HepG2 (cell line): Measurements from ENCODE around the gene PCIF1. TPM values are rescaled to one million over a fixed set of nuclear protein-coding genes. Genes with fewer than 3 reads are reported as not detected.

ENCODE experiments used
- CHD2 ChIP-seq: IDR thresholded peaks from 2 replicates; pipeline ENCODE4 v1.6.1; 2011; ENCODE audit warnings: low read depth, low read length, improper control_type of control experiment
- ELF3 ChIP-seq: IDR thresholded peaks from 2 replicates; pipeline ENCODE4 v1.6.1; 2016; ENCODE audit warnings: missing genetic modification reagents, missing compliant biosample characterization
- HOXA5 ChIP-seq: sonication (generic); formaldehyde crosslinking; IDR thresholded peaks from 2 replicates; pipeline ENCODE4 v1.4.0; 2020; ENCODE audit warnings: missing genetic modification reagents
- HOXD1 ChIP-seq: sonication (generic); formaldehyde crosslinking; IDR thresholded peaks from 2 replicates; pipeline ENCODE4 v1.5.0; 2020; ENCODE audit warnings: missing genetic modification reagents
- KLF9 ChIP-seq: IDR thresholded peaks from 2 replicates; pipeline ENCODE4 v1.6.1; 2016; ENCODE audit warnings: low read depth
- KMT2A ChIP-seq: sonication (generic); formaldehyde crosslinking; IDR thresholded peaks from 2 replicates; pipeline ENCODE4 v1.4.0; 2020; ENCODE audit warnings: missing genetic modification reagents
- MAFG ChIP-seq: sonication (generic); formaldehyde crosslinking; IDR thresholded peaks from 2 replicates; pipeline ENCODE4 v1.5.1; 2020; ENCODE audit warnings: mild to moderate bottlenecking, missing genetic modification reagents
- MBD4 ChIP-seq: IDR thresholded peaks from 2 replicates; pipeline ENCODE4 v1.6.1; 2012; ENCODE audit warnings: low read length, inconsistent platforms, borderline replicate concordance
- MIER2 ChIP-seq: IDR thresholded peaks from 2 replicates; pipeline ENCODE4 v1.6.1; 2016; ENCODE audit warnings: missing biosample characterization, missing genetic modification reagents
- MYNN ChIP-seq: sonication (generic); formaldehyde crosslinking; IDR thresholded peaks from 2 replicates; pipeline ENCODE4 v1.4.0; 2020; ENCODE audit warnings: mild to moderate bottlenecking, low read depth, missing genetic modification reagents
- NKX3-1 ChIP-seq: sonication (generic); formaldehyde crosslinking; IDR thresholded peaks from 2 replicates; pipeline ENCODE4 v1.5.0; 2020; ENCODE audit warnings: missing genetic modification reagents
- SMYD3 ChIP-seq: sonication (generic); formaldehyde crosslinking; IDR thresholded peaks from 2 replicates; pipeline ENCODE4 v1.8.1; 2023; ENCODE audit warnings: mild to moderate bottlenecking, missing genetic modification reagents
- ZKSCAN5 ChIP-seq: sonication (generic); formaldehyde crosslinking; IDR thresholded peaks from 2 replicates; pipeline ENCODE4 v1.5.1; 2020; ENCODE audit warnings: mild to moderate bottlenecking, missing genetic modification reagents
- ZNF17 ChIP-seq: sonication (generic); formaldehyde crosslinking; IDR thresholded peaks from 2 replicates; pipeline ENCODE4 v1.5.0; 2020; ENCODE audit warnings: mild to moderate bottlenecking, missing genetic modification reagents
- ZNF20 ChIP-seq: sonication (generic); formaldehyde crosslinking; IDR thresholded peaks from 2 replicates; pipeline ENCODE4 v1.4.0; 2020; ENCODE audit warnings: mild to moderate bottlenecking, moderate library complexity, missing genetic modification reagents
- ZNF225 ChIP-seq: sonication (generic); formaldehyde crosslinking; IDR thresholded peaks from 2 replicates; pipeline ENCODE4 v1.4.0; 2020; ENCODE audit warnings: mild to moderate bottlenecking, missing genetic modification reagents
- ZNF256 ChIP-seq: sonication (generic); formaldehyde crosslinking; conservative IDR thresholded peaks from 2 replicates; pipeline ENCODE4 v1.4.0; 2020; ENCODE audit warnings: missing genetic modification reagents
- ZNF333 ChIP-seq: sonication (generic); formaldehyde crosslinking; IDR thresholded peaks from 2 replicates; pipeline ENCODE4 v1.4.0; 2020; ENCODE audit warnings: mild to moderate bottlenecking, missing genetic modification reagents, borderline replicate concordance
- ZNF430 ChIP-seq: sonication (generic); formaldehyde crosslinking; IDR thresholded peaks from 2 replicates; pipeline ENCODE4 v1.9.0; 2021; ENCODE audit warnings: mild to moderate bottlenecking, missing genetic modification reagents
- ZNF432 ChIP-seq: sonication (generic); formaldehyde crosslinking; IDR thresholded peaks from 2 replicates; pipeline ENCODE4 v1.5.0; 2020; ENCODE audit warnings: missing genetic modification reagents, mild to moderate bottlenecking, borderline replicate concordance
- ZNF446 ChIP-seq: sonication (generic); formaldehyde crosslinking; IDR thresholded peaks from 2 replicates; pipeline ENCODE4 v1.5.0; 2020; ENCODE audit warnings: mild to moderate bottlenecking, missing genetic modification reagents
- ZNF672 ChIP-seq: sonication (generic); formaldehyde crosslinking; IDR thresholded peaks from 2 replicates; pipeline ENCODE4 v1.8.1; 2022; ENCODE audit warnings: missing genetic modification reagents
- ZSCAN22 ChIP-seq: sonication (generic); formaldehyde crosslinking; IDR thresholded peaks from 2 replicates; pipeline ENCODE4 v1.4.0; 2020; ENCODE audit warnings: mild to moderate bottlenecking, missing genetic modification reagents
- ZSCAN25 ChIP-seq: sonication (generic); formaldehyde crosslinking; IDR thresholded peaks from 2 replicates; pipeline ENCODE4 v1.8.0; 2022; ENCODE audit warnings: mild to moderate bottlenecking, missing genetic modification reagents
- polyA plus RNA-seq, 8 experiments: library from polyadenylated mRNA; depleted of rRNA in 3 of 8; stranded (reverse) in 7 of 8; unstranded in 1 of 8; fragments of >200 nt; fragmentation: Illumina TruSeq in 4 of 8; extraction: Trizol in 4 of 8; gene quantifications; 2 replicates each; pipeline versions ENCODE4 v1.2.1 to v1.2.3, GENCODE V29; 2011 to 2016; ENCODE audit warnings: low read depth in 4 of 8, missing spikeins in 1 of 8, mixed read lengths in 1 of 8; ENCODE audit not compliant: insufficient read depth in 1 of 8
- total RNA-seq, 5 experiments: library from RNA; depleted of rRNA; stranded (reverse); fragments of >200 nt; fragmentation: Illumina TruSeq; extraction: Trizol; gene quantifications; 2 replicates each; pipeline ENCODE4 v1.2.3, GENCODE V29; 2016; ENCODE audit warnings: low read depth in 1 of 5
- TF ChIP-seq, protein P1 (sequence below): sonication (generic); formaldehyde crosslinking; IDR thresholded peaks from 2 replicates; pipeline ENCODE4 v1.9.0; 2021; ENCODE audit warnings: missing genetic modification reagents, borderline replicate concordance
- TF ChIP-seq, protein P2 (sequence below): sonication (generic); formaldehyde crosslinking; IDR thresholded peaks from 2 replicates; pipeline ENCODE4 v1.5.1; 2020; ENCODE audit warnings: mild to moderate bottlenecking, moderate library complexity, missing genetic modification reagents
- TF ChIP-seq, protein P3 (sequence below): sonication (generic); formaldehyde crosslinking; IDR thresholded peaks from 2 replicates; pipeline ENCODE4 v1.5.0; 2020; ENCODE audit warnings: missing genetic modification reagents
- TF ChIP-seq, protein P4 (sequence below): sonication (generic); formaldehyde crosslinking; IDR thresholded peaks from 2 replicates; pipeline ENCODE4 v1.8.0; 2023; ENCODE audit warnings: mild to moderate bottlenecking, missing genetic modification reagents

PCIF1 gene
- total and polyA plus RNA-seq, 2 of the 13 experiments (the other 11 are each of a cell fraction or from before 2014, with no cell fraction given): 20.9 to 24.4 TPM

DNA sequence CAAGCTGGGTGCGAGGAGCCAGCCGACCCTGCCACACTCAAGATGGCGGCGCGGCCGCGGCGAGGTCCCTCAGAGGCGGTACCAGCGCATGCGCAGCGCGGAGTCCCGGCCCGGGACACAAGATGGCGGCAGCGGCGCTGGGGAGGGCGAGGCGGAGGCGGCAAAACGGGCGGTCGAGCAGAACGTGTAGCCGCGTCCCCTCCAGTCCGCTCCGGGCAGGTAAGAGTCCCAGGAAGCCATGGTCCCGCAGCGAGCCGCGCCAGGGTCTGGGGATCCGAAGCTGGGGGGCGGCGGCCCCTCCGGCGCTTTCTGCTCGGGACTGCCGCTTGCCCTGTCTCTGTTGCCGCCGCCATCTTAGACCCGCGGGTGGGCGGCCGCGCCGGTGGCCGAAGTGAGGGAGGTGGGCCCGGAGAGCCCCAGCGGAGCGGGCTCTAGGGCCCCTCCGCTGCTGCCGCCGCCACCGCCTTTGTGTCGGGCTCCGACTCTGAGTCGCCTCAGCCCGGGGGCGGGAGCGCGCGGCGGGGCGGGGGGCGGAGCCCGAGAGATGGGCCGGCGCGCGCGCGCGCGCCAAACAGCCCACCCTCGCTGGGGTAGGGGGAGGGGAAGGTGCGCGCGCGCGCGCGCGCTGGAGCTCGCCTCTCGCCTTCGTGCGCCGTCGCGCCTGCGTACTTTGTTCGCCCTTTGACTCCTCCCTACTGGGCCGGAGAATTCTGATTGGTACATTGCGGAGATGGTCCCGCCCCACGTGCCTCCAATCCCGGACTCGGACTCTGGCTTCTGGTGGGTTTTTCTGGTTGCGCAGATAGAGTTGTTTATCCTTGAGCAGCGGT is at the start of gene PCIF1 (continued):
- TF ChIP-seq ZNF20 (no peak), ZNF446 (CRISPR knock-in tag) (peak; percentile 98), ZNF256 (CRISPR knock-in tag) (peak; percentile 85; the same call in 1 of the 2 replicates), ZKSCAN5 (peak; percentile 34; the same call in 1 of the 2 replicates), HOXA5 (CRISPR knock-in tag) (peak; percentile 92), ZNF672 (no peak; the same call in 1 of the 2 replicates), ZNF17 (no peak), ZSCAN22 (CRISPR knock-in tag) (peak; percentile 55; the same call in 1 of the 2 replicates), ZNF225 (CRISPR knock-in tag) (peak; percentile 84), MIER2 (CRISPR knock-in tag) (no peak), SMYD3 (CRISPR knock-in tag) (no peak), MAFG (no peak), KLF9 (CRISPR knock-in tag) (peak; percentile 48), ELF3 (peak; percentile 77), CHD2 (peak; percentile 74), NKX3-1 (CRISPR knock-in tag) (0 out of 2 replicates have a peak, but pooled peaks have one; percentile 78), MYNN (peak; percentile 97), ZNF430 (CRISPR knock-in tag) (peak; percentile 98), ZNF432 (CRISPR knock-in tag) (no peak), MBD4 (no peak), ZSCAN25 (CRISPR knock-in tag) (no peak), ZNF333 (CRISPR knock-in tag) (peak; percentile 97), KMT2A (CRISPR knock-in tag) (peak; percentile 81), HOXD1 (CRISPR knock-in tag) (peak; percentile 93; the same call in 1 of the 2 replicates)
- TF ChIP-seq, protein P1, sequence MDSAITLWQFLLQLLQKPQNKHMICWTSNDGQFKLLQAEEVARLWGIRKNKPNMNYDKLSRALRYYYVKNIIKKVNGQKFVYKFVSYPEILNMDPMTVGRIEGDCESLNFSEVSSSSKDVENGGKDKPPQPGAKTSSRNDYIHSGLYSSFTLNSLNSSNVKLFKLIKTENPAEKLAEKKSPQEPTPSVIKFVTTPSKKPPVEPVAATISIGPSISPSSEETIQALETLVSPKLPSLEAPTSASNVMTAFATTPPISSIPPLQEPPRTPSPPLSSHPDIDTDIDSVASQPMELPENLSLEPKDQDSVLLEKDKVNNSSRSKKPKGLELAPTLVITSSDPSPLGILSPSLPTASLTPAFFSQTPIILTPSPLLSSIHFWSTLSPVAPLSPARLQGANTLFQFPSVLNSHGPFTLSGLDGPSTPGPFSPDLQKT: peak; percentile 66; the same call in 1 of the 2 replicates
- TF ChIP-seq, protein P2, sequence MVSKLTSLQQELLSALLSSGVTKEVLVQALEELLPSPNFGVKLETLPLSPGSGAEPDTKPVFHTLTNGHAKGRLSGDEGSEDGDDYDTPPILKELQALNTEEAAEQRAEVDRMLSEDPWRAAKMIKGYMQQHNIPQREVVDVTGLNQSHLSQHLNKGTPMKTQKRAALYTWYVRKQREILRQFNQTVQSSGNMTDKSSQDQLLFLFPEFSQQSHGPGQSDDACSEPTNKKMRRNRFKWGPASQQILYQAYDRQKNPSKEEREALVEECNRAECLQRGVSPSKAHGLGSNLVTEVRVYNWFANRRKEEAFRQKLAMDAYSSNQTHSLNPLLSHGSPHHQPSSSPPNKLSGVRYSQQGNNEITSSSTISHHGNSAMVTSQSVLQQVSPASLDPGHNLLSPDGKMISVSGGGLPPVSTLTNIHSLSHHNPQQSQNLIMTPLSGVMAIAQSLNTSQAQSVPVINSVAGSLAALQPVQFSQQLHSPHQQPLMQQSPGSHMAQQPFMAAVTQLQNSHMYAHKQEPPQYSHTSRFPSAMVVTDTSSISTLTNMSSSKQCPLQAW (CRISPR knock-in tag): no peak; the same call in none of the 2 replicates
- TF ChIP-seq, protein P3, sequence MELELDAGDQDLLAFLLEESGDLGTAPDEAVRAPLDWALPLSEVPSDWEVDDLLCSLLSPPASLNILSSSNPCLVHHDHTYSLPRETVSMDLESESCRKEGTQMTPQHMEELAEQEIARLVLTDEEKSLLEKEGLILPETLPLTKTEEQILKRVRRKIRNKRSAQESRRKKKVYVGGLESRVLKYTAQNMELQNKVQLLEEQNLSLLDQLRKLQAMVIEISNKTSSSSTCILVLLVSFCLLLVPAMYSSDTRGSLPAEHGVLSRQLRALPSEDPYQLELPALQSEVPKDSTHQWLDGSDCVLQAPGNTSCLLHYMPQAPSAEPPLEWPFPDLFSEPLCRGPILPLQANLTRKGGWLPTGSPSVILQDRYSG (CRISPR knock-in tag): peak; percentile 58; the same call in 1 of the 2 replicates
- TF ChIP-seq, protein P4, sequence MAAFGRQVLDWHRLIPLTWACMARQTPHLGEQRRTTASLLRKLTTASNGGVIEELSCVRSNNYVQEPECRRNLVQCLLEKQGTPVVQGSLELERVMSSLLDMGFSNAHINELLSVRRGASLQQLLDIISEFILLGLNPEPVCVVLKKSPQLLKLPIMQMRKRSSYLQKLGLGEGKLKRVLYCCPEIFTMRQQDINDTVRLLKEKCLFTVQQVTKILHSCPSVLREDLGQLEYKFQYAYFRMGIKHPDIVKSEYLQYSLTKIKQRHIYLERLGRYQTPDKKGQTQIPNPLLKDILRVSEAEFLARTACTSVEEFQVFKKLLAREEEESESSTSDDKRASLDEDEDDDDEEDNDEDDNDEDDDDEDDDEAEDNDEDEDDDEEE: peak; percentile 99
